IMR-90 (cell line): ENCODE data around the gene GPR107. TPM values are rescaled to one million over a fixed set of nuclear protein-coding genes. Genes with fewer than 3 reads are reported as not detected.

Source experiments
- ATAC-seq: fragments of 200-7000 bp; cut with Tn5 transposase; 2 replicates; pipeline ENCODE4 v1.9.1; 2020; ENCODE audit warnings: low read depth, mild to moderate bottlenecking, moderate library complexity
- BruUV-seq: library from RNA; stranded (reverse); fragments of 400-500 nt; replicated peaks from 2 replicates; lab custom pipeline; 2021; lab: Mats Ljungman, UMichigan
- CTCF ChIA-PET: fragments of 300-600 bp; formaldehyde crosslinking; extraction: SDS; loops from one replicate; lab custom pipeline; 2021; ENCODE audit warnings: antibody characterized with exemption; lab: Yijun Ruan, JAX
- POLR2A ChIA-PET: fragments of 300-600 bp; sonication (Branson Sonifier 250); formaldehyde crosslinking; loops from one replicate; lab custom pipeline; 2022; ENCODE audit warnings: antibody characterized with exemption; ENCODE audit not compliant: unreplicated experiment; lab: Charles Lee
- DNase-seq: peaks from one replicate; pipeline ENCODE4 v3.0.0; 2013
- H2AFZ ChIP-seq: replicated peaks from 2 replicates; pipeline ENCODE3; 2013; ENCODE audit warnings: low read length, mild to moderate bottlenecking; ENCODE audit not compliant: poor library complexity
- H2AK5ac ChIP-seq: 2 replicates; pipeline ENCODE4 v1.6.1; 2013; ENCODE audit warnings: low read depth, low read length, inconsistent platforms
- H2AK9ac ChIP-seq: replicated peaks from 2 replicates; pipeline ENCODE3; 2013; ENCODE audit warnings: mild to moderate bottlenecking, low read depth, low read length, moderate library complexity; ENCODE audit not compliant: poor library complexity
- H2BK120ac ChIP-seq: 2 replicates; pipeline ENCODE4 v1.6.1; 2013; ENCODE audit warnings: low read depth, low read length, inconsistent platforms
- H2BK15ac ChIP-seq: 3 replicates; pipeline ENCODE4 v1.6.1; 2013; ENCODE audit warnings: low read depth, low read length, inconsistent platforms
- H2BK20ac ChIP-seq: 2 replicates; pipeline ENCODE4 v1.6.1; 2013; ENCODE audit warnings: low read depth, mild to moderate bottlenecking, inconsistent platforms, low read length, moderate library complexity
- H2BK5ac ChIP-seq: 2 replicates; pipeline ENCODE4 v1.6.1; 2013; ENCODE audit warnings: mild to moderate bottlenecking, low read depth, low read length, inconsistent platforms; ENCODE audit not compliant: poor library complexity, severe bottlenecking
- H3K14ac ChIP-seq: replicated peaks from 2 replicates; pipeline ENCODE4 v1.6.1; 2013; ENCODE audit warnings: low read depth, low read length, inconsistent platforms
- H3K18ac ChIP-seq: 2 replicates; pipeline ENCODE4 v1.6.1; 2013; ENCODE audit warnings: low read depth, low read length, control low read depth
- H3K23ac ChIP-seq: 2 replicates; pipeline ENCODE4 v1.6.1; 2013; ENCODE audit warnings: low read depth, low read length, inconsistent platforms
- H3K27ac ChIP-seq: 2 replicates; pipeline ENCODE4 v1.5.1; 2013; ENCODE audit warnings: mild to moderate bottlenecking, control low read depth, low read length; ENCODE audit not compliant: insufficient read depth
- H3K27me3 ChIP-seq: 2 replicates; pipeline ENCODE4 v1.6.1; 2013; ENCODE audit warnings: low read length; ENCODE audit not compliant: control insufficient read depth, insufficient read depth
- H3K36me3 ChIP-seq: 2 replicates; pipeline ENCODE4 v1.6.1; 2013; ENCODE audit warnings: low read length, mixed read lengths; ENCODE audit not compliant: control insufficient read depth, insufficient read depth
- H3K4ac ChIP-seq: 2 replicates; pipeline ENCODE4 v1.6.1; 2013; ENCODE audit warnings: low read depth, low read length, inconsistent platforms
- H3K4me1 ChIP-seq: 2 replicates; pipeline ENCODE4 v1.6.1; 2013; ENCODE audit warnings: low read length, mixed read lengths; ENCODE audit not compliant: control insufficient read depth, insufficient read depth
- H3K4me2 ChIP-seq: 2 replicates; pipeline ENCODE4 v1.6.1; 2013; ENCODE audit warnings: low read depth, mild to moderate bottlenecking, control low read depth, low read length, moderate library complexity
- H3K4me3 ChIP-seq: 2 replicates; pipeline ENCODE4 v1.5.1; 2013; ENCODE audit warnings: low read depth, mild to moderate bottlenecking, control low read depth, low read length, moderate library complexity; ENCODE audit not compliant: insufficient read depth
- H3K56ac ChIP-seq: 2 replicates; pipeline ENCODE4 v1.6.1; 2013; ENCODE audit warnings: low read length, inconsistent platforms; ENCODE audit not compliant: insufficient read depth; ENCODE audit errors: extremely low read depth
- H3K79me1 ChIP-seq, 2 experiments: 2 replicates each; pipeline ENCODE4 v1.6.1; 2013; ENCODE audit warnings: low read length in 2 of 2, inconsistent platforms in 1 of 2, low read depth in 1 of 2
- H3K9ac ChIP-seq: 2 replicates; pipeline ENCODE4 v1.6.1; 2013; ENCODE audit warnings: low read depth, low read length, control low read depth
- H3K9me1 ChIP-seq: 2 replicates; pipeline ENCODE4 v1.6.1; 2013; ENCODE audit warnings: low read length, inconsistent platforms; ENCODE audit not compliant: insufficient read depth
- H3K9me3 ChIP-seq: 2 replicates; pipeline ENCODE4 v1.6.1; 2013; ENCODE audit warnings: low read length; ENCODE audit not compliant: control insufficient read depth, insufficient read depth
- H4K20me1 ChIP-seq: 2 replicates; pipeline ENCODE4 v1.6.1; 2013; ENCODE audit warnings: low read length, inconsistent platforms; ENCODE audit not compliant: insufficient read depth
- H4K5ac ChIP-seq: 2 replicates; pipeline ENCODE4 v1.6.1; 2013; ENCODE audit warnings: mild to moderate bottlenecking, low read depth, low read length, control low read depth
- H4K8ac ChIP-seq, 2 experiments: 2 replicates each; pipeline ENCODE4 v1.6.1; 2013; ENCODE audit warnings: low read depth in 2 of 2, low read length in 2 of 2, control low read depth in 1 of 2, inconsistent platforms in 1 of 2
- H4K91ac ChIP-seq: 2 replicates; pipeline ENCODE4 v1.6.1; 2013; ENCODE audit warnings: low read depth, low read length, inconsistent platforms; ENCODE audit not compliant: insufficient read depth
- BHLHE40 ChIP-seq: fragments of 150-350 bp; IDR thresholded peaks from 2 replicates; pipeline ENCODE4 v1.6.1; 2016; ENCODE audit warnings: mild to moderate bottlenecking, low read depth, low read length
- CHD1 ChIP-seq: IDR thresholded peaks from 2 replicates; pipeline ENCODE4 v1.6.1; 2012; ENCODE audit warnings: low read depth, low read length, improper control_type of control experiment
- POLR2A ChIP-seq: IDR thresholded peaks from 2 replicates; pipeline ENCODE4 v1.6.1; 2012; ENCODE audit warnings: mild to moderate bottlenecking, low read depth, low read length
- RAD21 ChIP-seq: IDR thresholded peaks from 2 replicates; pipeline ENCODE4 v1.6.1; 2012; ENCODE audit warnings: low read length, improper control_type of control experiment
- RCOR1 ChIP-seq: IDR thresholded peaks from 2 replicates; pipeline ENCODE4 v1.6.1; 2012; ENCODE audit warnings: mild to moderate bottlenecking, low read length, improper control_type of control experiment; ENCODE audit not compliant: insufficient replicate concordance
- WGBS, 2 experiments: methylation state at CpG; one replicate each; pipeline versions ENCODE4 v1.1.5 to v1.1.7; 2013; ENCODE audit warnings: missing lambda C conversion rate in 2 of 2; ENCODE audit not compliant: insufficient read length in 1 of 2; ENCODE audit errors: extremely low coverage in 2 of 2; 5-methylcytosine and 5-hydroxymethylcytosine counted together
- dilution Hi-C: fragments of 300-500 bp; cut with HindIII; formaldehyde crosslinking; loops from one replicate; pipeline ENCODE4 v1.14.3; 2018; ENCODE audit warnings: low sequenced_read_pairs; ENCODE audit not compliant: unreplicated experiment
- in situ Hi-C: fragments of 300-500 bp; cut with MboI; formaldehyde crosslinking; loops from 3 replicates; pipeline ENCODE4 v1.14.3; 2019; ENCODE audit warnings: low sequenced_read_pairs, inconsistent platforms, mixed read lengths
- intact Hi-C: fragments of 100-400 bp; cut with micrococcal nuclease; formaldehyde crosslinking; loops from 2 replicates; pipeline ENCODE4 v1.10.0; 2022
- polyA plus RNA-seq, 3 experiments: library from polyadenylated mRNA; depleted of rRNA; stranded (reverse); fragments of >200 nt; gene quantifications; 2 replicates each; pipeline ENCODE4 v1.2.3, GENCODE V29; 2012; ENCODE audit warnings: low replicate concordance in 1 of 3
- total RNA-seq: library from RNA; depleted of rRNA; stranded (reverse); fragments of >200 nt; gene quantifications from 2 replicates; pipeline ENCODE4 v1.2.3, GENCODE V29; 2012

The GPR107 gene
- total and polyA plus RNA-seq, 2 of the 4 experiments (the other 2 are of a cell fraction), result 16.7 to 21.6 TPM

GRCh38 chr9:130062750-130063149, 9.0 kb downstream of the GPR107 start:
- H2BK20ac ChIP-seq, result no peak overlapping the region
- H4K5ac ChIP-seq, result no peak overlapping the region
- H3K4me3 ChIP-seq, result no peak overlapping the region
- H4K20me1 ChIP-seq, result peaks cover 43% of the 10 kb centered on the region
- H2AK5ac ChIP-seq, result no peak overlapping the region
- no peak overlapping the region for H3K23ac ChIP-seq
- no peak for ATAC-seq
- no peak overlapping the region for H3K18ac ChIP-seq
- no peaks in the 10 kb centered on the region for H3K27me3 ChIP-seq
- no peaks in the 10 kb centered on the region for H3K9me3 ChIP-seq
- in situ Hi-C loops, result loop anchor here (25.0 kb wide), 1 partner anchor 175 kb away; no protein-coding TSS in a partner anchor
- H3K4ac ChIP-seq, result no peak overlapping the region
- H2AK9ac ChIP-seq, result no peak overlapping the region
- dilution Hi-C loops, result no loop called here
- no peak overlapping the region for H2BK120ac ChIP-seq
- peaks cover 1% of the 10 kb centered on the region for H3K36me3 ChIP-seq
- H3K4me2 ChIP-seq, result no peak overlapping the region
- no peak overlapping the region for H3K56ac ChIP-seq
- no CpG with 5 or more reads among the region's 2 CpGs for WGBS, 2 experiments
- H2BK5ac ChIP-seq, result no peak overlapping the region
- no peak overlapping the region for H3K14ac ChIP-seq
- CTCF ChIA-PET, result no interaction called here
- no peak overlapping the region for H4K91ac ChIP-seq
- TF ChIP-seq POLR2A (no peak), RAD21 (no peak), CHD1 (no peak), BHLHE40 (no peak), RCOR1 (no peak)
- intact Hi-C loops, result no loop called here
- no peak overlapping the region for H2AFZ ChIP-seq
- H3K9ac ChIP-seq, result no peak overlapping the region
- BruUV-seq, result no TSS peak
- H2BK15ac ChIP-seq, result no peak overlapping the region
- no peak overlapping the region for H4K8ac ChIP-seq
- no peak overlapping the region for H3K27ac ChIP-seq
- peaks cover 34 to 82% of the 10 kb centered on the region in 2 experiments for H3K79me1 ChIP-seq
- no peaks in the 10 kb centered on the region; the same call in 1 of the 2 replicates for H3K9me1 ChIP-seq
- POLR2A ChIA-PET, result no interaction called here
- no peaks in the 10 kb centered on the region; the same call in 1 of the 2 replicates for H3K4me1 ChIP-seq
- no peak for DNase-seq
